HG03565 (cell line): Measurements from ENCODE around the gene CDCA7L.

Source experiments
- ATAC-seq: cut with Tn5 transposase; IDR thresholded peaks from one replicate; pipeline ENCODE4 v1.9.1; 2021; ENCODE audit warnings: mild to moderate bottlenecking, moderate library complexity; ENCODE audit not compliant: unreplicated experiment

Gene CDCA7L, protein sequence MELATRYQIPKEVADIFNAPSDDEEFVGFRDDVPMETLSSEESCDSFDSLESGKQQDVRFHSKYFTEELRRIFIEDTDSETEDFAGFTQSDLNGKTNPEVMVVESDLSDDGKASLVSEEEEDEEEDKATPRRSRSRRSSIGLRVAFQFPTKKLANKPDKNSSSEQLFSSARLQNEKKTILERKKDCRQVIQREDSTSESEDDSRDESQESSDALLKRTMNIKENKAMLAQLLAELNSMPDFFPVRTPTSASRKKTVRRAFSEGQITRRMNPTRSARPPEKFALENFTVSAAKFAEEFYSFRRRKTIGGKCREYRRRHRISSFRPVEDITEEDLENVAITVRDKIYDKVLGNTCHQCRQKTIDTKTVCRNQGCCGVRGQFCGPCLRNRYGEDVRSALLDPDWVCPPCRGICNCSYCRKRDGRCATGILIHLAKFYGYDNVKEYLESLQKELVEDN

DNA sequence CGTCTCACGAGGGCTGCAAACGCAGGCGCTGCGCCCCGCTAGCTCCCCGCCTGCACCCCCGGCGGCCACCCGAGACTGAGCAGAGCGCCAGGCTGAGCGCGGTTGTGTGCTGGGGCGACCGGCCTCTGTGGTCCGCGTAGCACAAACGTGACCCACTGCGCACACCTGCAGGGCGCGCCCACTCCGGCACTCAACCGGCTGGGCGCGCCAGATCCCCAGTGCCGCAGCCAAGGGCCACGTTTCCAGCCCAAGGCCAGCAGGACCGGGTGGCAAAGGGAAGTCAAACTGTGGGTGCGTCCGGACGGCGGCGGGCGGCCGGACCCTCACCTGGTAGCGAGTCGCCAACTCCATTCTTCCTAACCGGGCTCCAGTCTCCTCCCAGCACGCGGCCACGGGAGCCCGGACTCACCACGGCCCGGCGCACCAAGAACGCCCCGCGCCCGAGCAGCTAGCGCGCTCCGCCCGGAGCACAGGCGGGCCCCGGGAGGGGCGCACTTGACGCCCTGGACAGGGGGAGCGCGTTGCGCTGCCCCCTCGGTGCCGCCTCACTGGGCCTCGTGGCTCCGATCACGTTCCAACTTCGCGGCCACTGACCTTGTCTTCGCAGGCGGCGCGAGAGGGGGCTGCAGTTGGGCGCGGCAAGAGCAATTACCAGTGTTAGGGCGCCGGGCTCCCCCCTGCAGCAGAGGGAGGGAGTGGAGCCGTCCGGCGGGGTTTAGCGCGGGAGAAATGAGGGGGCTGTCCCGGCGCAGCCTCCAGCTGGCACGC, at the start of gene CDCA7L:
TSS of gene CDCA7L (minus strand) at position 446 of the 768 bp plus-strand sequence. CDS start at position 351, 95 bp downstream.
- ATAC-seq: peak; percentile 62

DNA sequence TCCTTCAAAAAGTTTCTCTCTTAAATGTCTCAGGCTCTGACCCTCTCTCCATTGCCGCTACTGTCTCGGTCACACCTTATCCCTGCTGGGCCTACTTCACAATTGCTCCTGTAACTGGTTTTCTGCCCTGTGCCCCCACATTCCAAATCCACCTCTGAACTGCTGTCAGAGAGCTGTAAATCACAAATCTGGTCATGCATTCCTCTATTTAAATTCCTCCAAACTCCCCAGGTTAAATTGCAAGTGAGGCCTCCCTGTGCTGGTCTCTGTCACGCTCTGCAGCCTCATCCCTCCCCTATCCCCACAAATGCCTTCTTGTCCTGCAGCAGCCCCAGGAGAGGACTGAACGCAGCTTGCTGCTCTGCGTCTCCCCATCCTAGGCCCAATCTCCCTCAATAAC, 40.4 kb upstream of the CDCA7L start:
- no peak for ATAC-seq

DNA sequence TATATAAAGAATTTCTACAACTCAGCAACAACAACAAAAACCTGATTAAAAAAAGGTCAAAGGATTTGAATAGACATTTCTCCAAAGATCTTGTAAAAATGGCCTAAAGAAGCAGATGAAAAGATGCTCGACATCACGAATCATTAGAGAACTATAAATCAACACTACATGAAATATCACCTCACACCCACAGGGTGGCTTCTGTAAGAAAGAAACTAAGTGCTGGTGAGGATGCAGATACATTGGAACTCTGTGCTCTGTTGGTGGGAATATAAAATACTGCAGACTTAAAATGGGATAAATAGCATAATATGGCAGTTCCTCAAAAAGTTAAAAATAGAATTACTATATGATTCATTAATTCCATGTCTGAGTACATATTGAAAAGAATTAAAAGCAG, 38.3 kb upstream of the CDCA7L start:
- ATAC-seq: no peak

DNA sequence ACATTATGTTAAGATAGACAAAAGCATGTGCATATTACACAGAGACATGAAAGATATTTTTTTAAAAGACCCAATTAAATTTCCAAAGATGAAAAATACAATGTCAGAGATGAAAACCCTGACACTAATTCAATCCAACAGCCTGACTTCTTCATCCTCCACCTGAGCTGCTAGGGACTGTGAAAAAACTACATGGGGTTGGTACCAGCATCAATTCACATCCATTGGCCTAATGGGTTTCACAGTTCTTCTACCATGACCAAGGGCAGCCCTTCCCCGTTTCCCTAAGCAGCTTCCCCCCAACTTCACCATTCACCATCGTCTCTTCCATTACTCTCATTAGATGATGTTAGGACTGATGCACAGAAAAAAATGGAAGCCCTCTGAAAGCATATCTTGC, 37.4 kb upstream of the CDCA7L start:
- ATAC-seq: no peak

DNA sequence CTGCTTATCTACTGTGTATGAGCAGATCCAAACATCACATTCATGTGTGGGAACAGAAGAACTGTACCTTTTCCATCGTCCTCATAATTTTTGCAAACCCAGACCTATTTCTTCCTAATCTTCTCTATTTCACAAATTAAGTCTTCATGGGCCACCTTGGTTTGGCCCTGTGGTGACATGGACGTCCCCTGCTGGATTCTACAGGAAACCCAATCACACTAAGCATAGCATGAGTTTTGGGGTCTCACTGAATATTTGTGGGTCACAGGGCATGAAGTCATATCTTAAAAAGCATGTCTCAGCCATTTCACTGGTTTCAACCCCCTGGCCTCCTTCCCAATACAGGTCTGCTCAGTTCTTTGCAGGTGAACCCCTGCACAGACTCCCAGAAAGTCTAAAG, 35.8 kb upstream of the CDCA7L start:
- ATAC-seq: no peak

DNA sequence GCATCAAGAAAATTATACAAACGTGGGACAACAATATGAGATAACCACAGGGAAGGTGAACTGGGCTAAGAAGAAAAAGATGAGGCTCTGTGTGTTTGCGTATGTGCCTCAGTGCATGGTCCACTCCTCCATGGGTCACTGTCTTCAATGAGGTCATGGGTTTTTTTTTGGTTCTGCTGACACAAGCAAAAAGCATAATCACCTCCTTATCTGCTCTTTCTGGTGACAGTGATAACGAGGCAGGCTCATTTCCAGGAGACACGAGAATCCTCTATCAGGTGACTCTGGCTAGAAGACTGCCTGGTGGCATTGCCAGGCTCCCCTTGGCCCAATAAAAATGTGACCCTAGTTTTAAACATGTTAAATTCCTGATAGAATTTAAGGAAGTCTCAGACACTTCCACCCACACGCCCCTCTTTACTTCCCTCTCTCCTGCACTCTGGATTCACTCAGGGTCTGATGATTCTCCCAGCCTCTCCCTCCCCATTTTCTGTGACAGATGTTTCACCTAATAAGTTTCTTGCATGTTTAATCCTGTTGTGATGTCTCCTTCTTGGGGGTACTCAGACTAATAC, 35.3 kb upstream of the CDCA7L start:
- no peak for ATAC-seq

DNA sequence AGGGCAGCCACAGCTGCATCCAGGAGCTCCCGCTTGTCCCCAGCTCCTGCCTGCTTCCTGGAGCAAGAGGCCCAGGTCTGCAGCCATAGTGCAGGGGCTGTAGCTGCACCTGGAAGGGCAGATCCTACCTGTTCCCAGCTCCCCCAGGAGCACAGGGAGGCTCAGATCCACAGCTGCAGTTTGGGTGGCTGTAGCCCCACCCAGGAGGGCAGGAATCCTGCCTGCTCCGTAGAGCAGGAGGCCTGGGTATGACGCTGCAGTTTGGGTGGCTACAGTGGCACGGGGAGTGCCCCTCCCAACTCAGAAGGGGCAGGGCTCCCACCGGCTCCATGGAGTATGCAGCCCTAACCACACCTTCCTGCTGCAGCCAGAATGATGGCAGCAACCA, 26.7 kb upstream of the CDCA7L start:
- ATAC-seq: no peak

DNA sequence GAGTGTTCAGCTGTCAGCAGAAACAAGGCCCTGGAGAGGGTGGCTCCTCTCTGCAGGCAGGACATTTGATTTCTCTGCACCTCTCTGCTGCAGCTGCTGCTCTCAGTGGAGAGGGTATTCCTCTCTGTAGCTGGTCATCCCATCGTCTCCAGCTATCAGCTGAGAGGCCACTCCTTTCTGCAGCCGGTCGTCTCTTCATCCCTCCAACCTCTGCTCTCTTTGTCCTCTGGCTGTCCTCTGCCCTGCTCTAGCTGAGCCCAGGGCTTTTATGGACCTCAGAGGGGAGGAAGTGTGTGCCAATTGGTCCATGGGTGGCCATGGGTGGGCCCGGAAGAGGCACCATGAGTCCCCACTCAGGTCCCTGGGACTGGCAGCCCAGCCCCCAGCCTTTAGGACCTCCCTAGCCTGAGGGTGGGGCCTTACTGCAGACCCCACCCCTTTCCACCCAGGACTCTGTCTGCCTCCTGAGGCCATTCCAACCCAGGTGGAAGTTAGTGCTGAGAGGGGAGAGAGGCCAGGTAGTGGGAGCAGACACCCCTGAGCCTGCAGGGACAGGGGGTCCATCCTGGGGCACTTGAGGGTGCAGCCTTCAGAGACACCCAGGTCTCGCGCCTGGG, 26.2 kb upstream of the CDCA7L start:
- ATAC-seq: no peak

DNA sequence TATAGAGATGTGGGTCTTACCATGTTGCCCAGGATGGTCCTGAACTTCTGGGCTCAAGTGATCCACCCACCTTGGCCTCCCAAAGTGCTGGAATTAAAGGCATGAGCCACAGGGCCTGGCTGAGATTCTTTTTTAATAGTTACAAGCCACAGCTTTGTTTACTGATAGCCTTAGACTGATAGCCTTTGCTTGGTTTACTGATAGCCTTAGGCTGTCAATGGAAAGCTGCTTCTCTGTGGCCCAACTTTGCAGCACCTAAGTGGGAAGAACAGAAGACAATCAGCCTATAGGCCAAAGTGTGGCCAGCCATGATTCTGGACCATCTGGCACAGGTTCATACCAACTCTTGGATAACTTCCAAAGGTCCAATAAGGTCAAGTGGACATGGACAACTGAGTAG, 24.1 kb upstream of the CDCA7L start:
- ATAC-seq: no peak

DNA sequence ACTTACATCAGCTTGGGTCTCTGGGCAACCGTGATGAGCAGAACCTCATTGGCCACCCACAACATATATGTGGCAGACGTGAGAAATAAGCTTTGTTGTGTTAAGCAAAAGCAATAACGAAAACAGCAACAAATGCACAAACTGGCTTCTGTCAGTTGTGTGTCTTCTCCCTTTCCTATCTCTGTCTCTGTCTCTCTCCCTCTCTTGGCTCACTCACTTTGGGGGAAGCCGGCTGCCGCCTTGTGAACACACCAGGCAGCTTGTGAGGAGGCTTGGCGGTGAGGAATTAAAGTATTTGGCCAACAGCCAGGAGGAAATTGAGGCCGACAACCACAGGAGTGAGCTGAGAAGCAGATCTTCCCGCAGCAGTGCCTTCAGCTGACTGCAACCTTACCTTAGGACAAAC, 21.9 kb upstream of the CDCA7L start:
- ATAC-seq: no peak

DNA sequence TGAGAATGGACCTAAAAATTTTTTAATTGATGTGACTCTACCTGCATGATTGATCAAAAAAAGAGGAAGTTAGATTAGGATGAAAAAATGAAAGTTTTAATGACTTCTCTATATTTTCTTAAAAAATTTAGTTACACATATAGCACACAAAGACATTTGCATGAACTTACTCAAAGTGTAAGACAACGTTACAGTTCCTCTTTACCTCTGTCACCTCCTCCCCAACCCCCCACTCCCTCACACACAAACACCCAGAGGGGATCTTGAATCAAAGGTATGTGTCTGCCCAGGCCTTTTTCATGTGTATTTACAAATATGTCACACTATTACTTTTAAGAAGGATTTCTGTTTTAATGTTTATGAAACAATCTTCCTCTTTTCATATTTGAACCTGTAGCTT, 20.6 kb upstream of the CDCA7L start:
- peak; percentile 92 for ATAC-seq

DNA sequence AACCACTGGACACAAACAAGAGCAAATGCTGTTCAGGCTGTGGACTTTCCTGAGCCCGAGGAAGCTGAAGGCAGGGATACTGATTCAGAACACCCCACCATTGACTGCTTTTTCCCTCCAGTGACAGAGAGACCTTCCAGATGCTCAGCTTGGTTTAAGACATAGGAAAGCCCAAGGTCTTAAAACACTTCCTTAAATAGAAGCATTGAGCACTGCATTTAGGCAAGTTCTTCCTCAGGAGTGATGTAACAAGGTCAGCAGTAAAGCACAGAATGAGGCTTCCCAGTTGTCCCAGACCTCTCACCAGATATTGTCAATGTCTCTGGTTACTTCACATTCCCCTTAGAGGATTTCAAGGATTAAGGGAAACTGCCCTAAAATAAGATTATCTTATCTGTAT, 19.6 kb upstream of the CDCA7L start:
- no peak for ATAC-seq

DNA sequence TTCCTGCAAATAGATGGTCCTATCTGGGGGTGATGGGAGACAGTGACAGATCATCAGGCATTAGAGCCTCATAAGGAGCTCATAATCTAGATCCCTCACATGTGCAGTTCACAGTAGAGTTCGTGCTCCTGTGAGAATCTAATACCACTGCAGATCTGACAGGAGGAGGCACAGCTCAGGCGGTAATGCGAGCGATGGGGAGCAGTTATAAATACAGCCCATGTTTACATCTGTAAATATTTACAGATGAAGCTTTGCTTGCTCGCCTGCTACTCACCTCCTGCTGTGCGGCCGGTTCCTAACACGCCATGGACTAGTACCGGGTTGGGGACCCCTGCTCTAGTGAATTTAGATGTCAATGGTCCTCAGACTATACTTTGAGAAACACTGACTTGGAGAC, 17.0 kb upstream of the CDCA7L start:
- no peak for ATAC-seq

DNA sequence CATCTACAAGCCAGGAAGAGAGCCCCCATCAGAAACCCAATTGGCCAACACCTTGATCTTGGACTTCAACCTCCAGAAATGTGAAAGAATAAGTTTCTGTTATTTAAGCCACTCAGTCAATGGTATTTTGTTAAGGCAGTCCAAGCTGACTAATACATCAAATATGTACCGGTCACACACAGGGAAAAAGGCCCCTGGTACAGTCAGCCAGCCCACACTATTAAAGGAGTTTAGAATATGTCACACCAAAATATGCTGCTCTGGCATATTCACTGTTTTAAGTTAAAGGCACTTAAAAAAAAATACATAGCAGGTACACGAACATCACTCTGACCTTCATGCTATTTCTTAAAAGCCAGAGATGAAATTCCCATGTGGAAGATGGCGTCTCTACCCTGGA, 15.2 kb upstream of the CDCA7L start:
- ATAC-seq: no peak

DNA sequence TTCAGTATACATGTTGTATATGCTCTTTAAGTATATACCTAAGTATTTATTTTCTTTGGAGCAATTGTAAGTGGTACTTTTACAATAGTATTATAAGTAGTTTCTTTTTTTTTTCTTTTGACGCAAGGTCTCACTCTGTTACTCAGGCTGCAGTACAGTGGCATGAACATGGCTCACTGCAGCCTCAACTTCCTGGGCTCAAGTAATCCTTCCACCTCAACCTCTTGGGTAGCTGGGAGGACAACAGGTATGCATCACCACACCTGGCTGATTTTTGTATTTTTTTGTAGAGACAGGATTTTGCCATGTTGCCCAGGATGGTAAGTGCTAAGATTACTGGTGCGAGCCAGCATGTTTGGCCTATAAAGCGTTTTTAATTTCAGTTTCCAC, 13.7 kb upstream of the CDCA7L start:
- no peak for ATAC-seq

DNA sequence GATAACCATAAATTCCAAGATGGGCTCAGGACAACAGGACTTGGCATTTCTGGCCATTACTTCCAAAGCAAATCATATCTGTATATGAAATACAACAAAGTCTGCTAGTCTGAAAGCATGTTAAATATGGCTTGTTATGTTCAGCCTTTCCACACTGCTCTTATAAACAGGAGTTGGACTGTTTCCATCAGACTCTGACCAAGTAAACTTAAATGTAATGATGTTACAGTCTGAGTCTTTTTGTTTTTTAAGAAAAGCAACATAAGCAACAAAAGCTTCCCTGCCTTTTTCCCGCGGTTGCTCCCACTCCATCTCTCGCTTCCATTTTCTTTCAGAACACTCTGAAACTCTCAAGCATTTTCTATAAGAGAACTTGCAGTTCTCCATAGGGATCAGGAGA, 8.1 kb upstream of the CDCA7L start:
- no peak for ATAC-seq

DNA sequence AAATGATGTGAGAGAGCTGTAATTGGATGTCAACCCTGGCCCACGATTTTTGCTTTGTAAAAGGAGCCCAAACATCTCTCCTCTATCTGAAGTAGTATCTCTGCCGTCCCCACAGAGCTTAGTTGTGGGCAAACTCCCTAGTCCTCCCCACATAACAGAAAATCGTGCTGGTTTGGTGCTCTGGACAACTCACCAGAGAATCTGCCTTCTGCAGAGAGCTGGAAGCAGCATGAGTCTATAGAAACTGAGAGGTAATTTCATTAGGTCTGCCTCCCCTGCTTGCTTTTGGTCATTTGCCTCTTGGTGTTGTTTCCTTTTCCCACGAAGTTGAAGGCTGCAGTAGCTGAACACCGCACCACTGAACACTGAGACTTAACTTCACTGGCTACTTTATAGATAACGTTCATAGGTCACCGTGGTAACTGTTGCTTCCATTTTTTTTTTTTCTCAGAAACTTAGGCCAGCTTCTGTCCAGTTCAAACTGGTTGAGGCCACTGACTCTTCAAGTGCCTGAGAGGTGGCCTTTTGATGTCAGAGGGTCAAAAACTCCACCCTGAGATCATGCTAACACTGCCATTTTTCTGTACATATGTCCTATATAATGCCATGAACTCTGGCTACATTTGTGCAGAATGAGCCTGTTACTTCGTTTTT, 3.3 kb upstream of the CDCA7L start:
- ATAC-seq: no peak

DNA sequence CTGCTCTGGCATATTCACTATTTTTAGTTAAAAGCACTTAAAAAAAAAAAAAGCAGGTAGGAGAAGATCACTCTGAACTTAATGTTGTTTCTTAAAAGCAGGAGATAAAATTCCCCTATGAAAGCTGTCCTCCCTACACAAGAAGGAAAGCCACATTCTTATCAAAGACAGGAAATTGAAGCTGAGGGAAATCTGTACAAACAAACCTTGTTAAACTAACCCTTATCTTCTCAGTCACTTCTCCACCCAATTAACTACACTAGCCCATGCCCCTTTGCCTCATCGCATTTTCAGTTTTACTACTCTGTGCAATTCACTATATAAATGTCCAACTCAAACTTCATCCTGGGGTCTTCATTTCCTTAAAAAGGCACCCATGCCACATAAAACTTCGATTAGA, 2.7 kb upstream of the CDCA7L start:
- no peak for ATAC-seq

DNA sequence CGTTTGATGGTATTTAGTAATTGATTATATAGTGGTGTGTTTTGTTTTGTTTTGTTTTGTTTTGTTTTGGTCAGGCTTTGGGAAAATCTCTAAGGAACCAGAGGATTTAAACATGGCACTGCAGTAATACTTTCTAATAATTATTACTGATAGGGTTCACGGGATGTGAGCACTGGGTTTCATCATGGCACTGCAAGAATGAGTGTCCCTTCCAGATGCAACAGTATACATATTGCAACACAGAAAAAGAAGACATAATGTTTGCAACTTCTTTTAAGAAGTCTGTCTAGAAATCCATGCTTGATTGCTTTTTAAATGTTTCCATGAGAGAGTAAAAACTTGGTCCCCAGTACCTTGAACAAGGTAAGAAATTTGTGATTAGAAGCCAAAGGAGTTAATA, 2.2 kb upstream of the CDCA7L start:
- ATAC-seq: no peak

DNA sequence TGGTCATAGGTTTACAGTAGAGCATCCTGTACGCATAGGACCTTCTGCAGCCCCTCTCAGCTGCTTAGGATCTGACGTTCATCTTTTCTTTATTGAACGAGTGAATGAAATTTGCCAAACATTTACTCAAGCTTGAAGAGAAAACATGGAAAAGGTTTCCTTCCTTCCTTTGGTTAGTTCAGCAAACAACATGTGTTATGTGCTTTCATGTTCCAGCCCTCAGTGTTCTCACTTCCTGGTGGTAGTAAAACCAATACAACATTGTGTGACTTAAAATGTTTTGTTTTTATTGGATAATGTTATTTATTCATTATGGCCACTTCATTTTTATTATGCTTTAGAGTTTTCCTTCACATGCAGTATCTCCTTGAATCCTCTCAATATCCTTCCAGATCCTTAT, 1.4 kb upstream of the CDCA7L start:
- no peak for ATAC-seq

DNA sequence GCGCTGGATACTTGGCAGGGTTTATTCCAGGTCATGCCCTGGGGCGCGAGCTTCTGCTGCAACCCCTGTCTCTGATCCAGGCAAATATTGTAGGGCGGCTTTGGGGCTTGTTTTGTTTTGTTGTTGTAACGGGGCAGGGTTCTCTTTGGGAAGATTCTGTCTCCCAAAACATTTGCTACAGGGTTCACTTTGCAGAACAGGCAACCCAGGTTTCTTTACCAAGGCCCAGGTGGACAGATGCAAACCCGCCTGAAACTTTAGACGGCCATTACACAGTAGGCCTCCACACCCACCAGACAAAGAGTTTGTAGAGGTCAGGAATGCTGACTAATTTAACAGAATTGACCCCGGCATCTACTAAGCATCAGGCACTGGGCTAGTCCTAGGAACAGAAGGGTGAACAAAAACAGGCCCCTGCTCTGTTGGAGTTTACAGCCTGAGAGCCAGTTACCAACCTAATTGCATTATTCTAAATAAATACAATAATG, 567 bp upstream of the CDCA7L start:
- ATAC-seq: no peak
